Astrocyte (in vitro differentiated cells and primary cell): ENCODE data around the gene AGAP5. TPM values are rescaled to one million over a fixed set of nuclear protein-coding genes. Genes with fewer than 3 reads are reported as not detected.
"Not testable (repeated sequence)": the region's sequence is repeated elsewhere in the genome, so short reads cannot be mapped to it uniquely, and the experiment has no call there.

Experiments
- DNase-seq: peaks from one replicate; pipeline ENCODE4 v3.0.0-alpha.2; 2010; ENCODE audit warnings: low read depth
- FAIRE-seq: peaks from 2 replicates; lab custom pipeline; 2011; peaks lifted over from hg19 to GRCh38; lab: Jason Lieb, UNC
- H2AFZ ChIP-seq: 2 replicates; pipeline ENCODE4 v1.6.0; 2012; ENCODE audit warnings: low read depth, low read length, inconsistent platforms
- H3K27ac ChIP-seq: 2 replicates; pipeline ENCODE4 v1.5.1; 2011; ENCODE audit warnings: low read depth, low read length, inconsistent platforms
- H3K27me3 ChIP-seq: 2 replicates; pipeline ENCODE4 v1.6.0; 2011; ENCODE audit warnings: low read length, inconsistent platforms; ENCODE audit not compliant: insufficient read depth
- H3K36me3 ChIP-seq: 2 replicates; pipeline ENCODE4 v1.5.1; 2011; ENCODE audit warnings: low read length, inconsistent platforms; ENCODE audit not compliant: insufficient read depth
- H3K4me1 ChIP-seq: 2 replicates; pipeline ENCODE4 v1.5.1; 2011; ENCODE audit warnings: low read length, inconsistent platforms; ENCODE audit not compliant: insufficient read depth
- H3K4me2 ChIP-seq: 2 replicates; pipeline ENCODE4 v1.6.0; 2012; ENCODE audit warnings: low read length, inconsistent platforms
- H3K4me3 ChIP-seq: 2 replicates; pipeline ENCODE4 v1.5.1; 2011; ENCODE audit warnings: low read depth, mild to moderate bottlenecking, low read length, inconsistent platforms; ENCODE audit not compliant: insufficient read depth
- H3K79me2 ChIP-seq: 2 replicates; pipeline ENCODE4 v1.6.0; 2012; ENCODE audit warnings: mild to moderate bottlenecking, low read length, inconsistent platforms; ENCODE audit not compliant: insufficient read depth
- H3K9ac ChIP-seq: 2 replicates; pipeline ENCODE4 v1.6.0; 2012; ENCODE audit warnings: mild to moderate bottlenecking, low read length, inconsistent platforms
- H3K9me3 ChIP-seq: 2 replicates; pipeline ENCODE4 v1.5.1; 2012; ENCODE audit warnings: low read depth, mild to moderate bottlenecking, low read length, inconsistent platforms; ENCODE audit not compliant: insufficient read depth
- H4K20me1 ChIP-seq: 2 replicates; pipeline ENCODE4 v1.6.0; 2012; ENCODE audit warnings: low read length, inconsistent platforms; ENCODE audit not compliant: insufficient read depth
- H3K27ac Mint-ChIP-seq: one replicate; pipeline ENCODE4 v1.8.0; 2021; ENCODE audit warnings: mild to moderate bottlenecking, mixed read lengths; ENCODE audit not compliant: unreplicated experiment
- H3K27me3 Mint-ChIP-seq: one replicate; pipeline ENCODE4 v1.8.0; 2021; ENCODE audit warnings: low read depth, mixed read lengths; ENCODE audit not compliant: unreplicated experiment
- H3K36me3 Mint-ChIP-seq: one replicate; pipeline ENCODE4 v1.8.0; 2021; ENCODE audit warnings: low read depth, mixed read lengths; ENCODE audit not compliant: unreplicated experiment
- H3K4me1 Mint-ChIP-seq: one replicate; pipeline ENCODE4 v1.8.0; 2021; ENCODE audit warnings: low read depth, mixed read lengths; ENCODE audit not compliant: unreplicated experiment
- H3K4me3 Mint-ChIP-seq: one replicate; pipeline ENCODE4 v1.8.0; 2021; ENCODE audit warnings: mild to moderate bottlenecking, moderate library complexity, mixed read lengths; ENCODE audit not compliant: unreplicated experiment
- H3K9me3 Mint-ChIP-seq: one replicate; pipeline ENCODE4 v1.8.0; 2021; ENCODE audit warnings: mild to moderate bottlenecking, mixed read lengths; ENCODE audit not compliant: unreplicated experiment
- total RNA-seq: library from RNA; stranded (reverse); gene quantifications from 2 replicates; pipeline ENCODE4 v1.2.1, GENCODE V29; 2021

The AGAP5 gene
- total RNA-seq, 1 donor from 2014 or later = 5.1 TPM

GRCh38 chr10:73674546-73674945, 23.4 kb downstream of the AGAP5 start:
- not testable (repeated sequence) for H3K9ac ChIP-seq, H3K27me3 ChIP-seq, H3K9me3 Mint-ChIP-seq, DNase-seq, FAIRE-seq, H3K27me3 Mint-ChIP-seq, H4K20me1 ChIP-seq, H3K27ac Mint-ChIP-seq, H3K4me1 Mint-ChIP-seq, H3K4me1 ChIP-seq, H3K4me2 ChIP-seq, H3K27ac ChIP-seq, H3K4me3 ChIP-seq, H2AFZ ChIP-seq, H3K9me3 ChIP-seq, H3K79me2 ChIP-seq, H3K36me3 Mint-ChIP-seq, H3K4me3 Mint-ChIP-seq, H3K36me3 ChIP-seq

DNA sequence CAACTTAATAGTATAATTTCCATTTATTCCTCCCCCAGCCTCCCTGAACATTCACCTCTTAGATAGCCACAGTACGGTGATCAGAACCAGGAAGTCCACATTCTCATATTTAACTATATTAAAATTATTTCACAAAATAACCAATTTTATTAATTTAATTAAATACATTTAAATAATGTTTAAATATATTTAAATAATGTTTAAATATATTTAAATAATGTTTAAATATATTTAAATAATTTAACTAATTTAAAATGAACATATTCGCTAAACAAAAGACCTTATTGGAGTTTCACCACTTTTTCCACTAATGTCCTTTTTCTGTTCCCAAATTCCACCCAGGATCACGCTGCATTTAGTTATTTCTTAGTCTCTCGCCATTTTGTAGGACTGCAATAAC, 29.5 kb downstream of the AGAP5 start:
- H4K20me1 ChIP-seq, H3K27me3 Mint-ChIP-seq, H3K36me3 ChIP-seq, H3K27ac Mint-ChIP-seq, H3K4me1 Mint-ChIP-seq, H3K4me2 ChIP-seq, H3K9me3 ChIP-seq, H3K79me2 ChIP-seq, H3K4me3 ChIP-seq, DNase-seq, H3K9ac ChIP-seq, H3K9me3 Mint-ChIP-seq, H3K27ac ChIP-seq, H3K4me3 Mint-ChIP-seq, H2AFZ ChIP-seq, H3K27me3 ChIP-seq, FAIRE-seq, H3K36me3 Mint-ChIP-seq, H3K4me1 ChIP-seq: not testable (repeated sequence)

DNA sequence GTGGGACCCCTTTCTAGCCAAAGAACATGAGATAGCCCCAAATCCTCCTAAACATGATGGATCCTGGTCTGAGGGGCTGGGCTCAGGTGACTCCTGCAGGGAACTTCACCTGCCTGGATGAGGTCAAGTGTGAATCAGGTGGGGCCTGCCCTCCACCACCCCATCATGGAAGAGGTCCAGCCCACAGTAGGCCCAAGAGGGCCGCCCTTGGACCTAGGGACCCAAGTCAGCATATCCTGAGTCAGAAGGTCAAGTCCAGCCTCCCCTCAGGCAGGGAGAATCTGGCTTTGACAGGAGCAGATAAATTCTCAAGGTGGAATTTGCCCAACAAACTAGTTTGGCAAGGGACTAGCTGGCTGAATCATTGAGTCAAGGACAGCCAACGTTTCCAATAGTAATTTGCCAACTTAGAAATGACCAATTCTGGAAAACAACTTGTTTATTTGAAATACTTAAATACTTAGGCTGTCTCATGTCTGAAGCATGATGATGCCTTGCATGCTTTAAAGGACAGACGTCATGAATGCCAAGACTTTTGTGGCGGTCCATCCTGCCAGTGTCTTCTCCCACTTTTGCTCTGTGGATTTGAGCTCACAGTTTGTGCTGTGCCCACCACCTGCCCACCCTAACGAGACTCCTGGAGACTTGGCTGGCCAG, 31.6 kb downstream of the AGAP5 start:
- not testable (repeated sequence) for H3K27me3 Mint-ChIP-seq, H3K79me2 ChIP-seq, H3K4me3 Mint-ChIP-seq, H4K20me1 ChIP-seq, H3K36me3 Mint-ChIP-seq, FAIRE-seq, H3K27ac Mint-ChIP-seq, H3K27ac ChIP-seq, H3K9me3 ChIP-seq, H3K9me3 Mint-ChIP-seq, H3K4me1 ChIP-seq, H3K36me3 ChIP-seq, H3K4me3 ChIP-seq, H3K27me3 ChIP-seq, H3K4me2 ChIP-seq, H2AFZ ChIP-seq, H3K9ac ChIP-seq
- DNase-seq = peak; percentile 35
- peaks cover 16% of the 10 kb centered on the region for H3K4me1 Mint-ChIP-seq

DNA sequence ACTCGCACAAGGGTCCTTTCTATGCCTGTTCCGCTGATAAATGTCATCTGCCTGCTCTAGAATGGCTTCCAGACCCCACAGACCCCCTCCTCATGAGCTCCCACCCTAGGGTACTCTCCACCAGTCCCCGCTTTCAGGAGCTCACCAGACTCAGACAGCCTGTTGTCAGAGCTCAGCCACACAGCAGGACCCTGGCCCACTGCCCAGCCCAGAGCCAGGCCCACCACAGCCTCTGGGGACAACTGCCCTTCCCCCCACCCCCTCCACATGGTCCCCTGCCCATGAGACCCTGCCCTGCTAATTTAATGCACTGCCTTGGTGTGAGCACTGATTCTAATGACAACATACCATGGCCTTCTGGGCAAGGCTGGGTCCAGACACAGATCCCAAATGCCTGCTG, 32.3 kb downstream of the AGAP5 start:
- not testable (repeated sequence) for H3K79me2 ChIP-seq, H2AFZ ChIP-seq, H3K4me3 Mint-ChIP-seq, DNase-seq, H3K4me3 ChIP-seq, H4K20me1 ChIP-seq, H3K36me3 ChIP-seq, H3K27me3 Mint-ChIP-seq, H3K9me3 ChIP-seq, H3K4me2 ChIP-seq, H3K27ac Mint-ChIP-seq, H3K4me1 ChIP-seq, H3K9ac ChIP-seq, H3K9me3 Mint-ChIP-seq, FAIRE-seq, H3K27me3 ChIP-seq, H3K27ac ChIP-seq, H3K36me3 Mint-ChIP-seq
- peaks cover 22% of the 10 kb centered on the region for H3K4me1 Mint-ChIP-seq

- not testable (repeated sequence) for H3K4me3 Mint-ChIP-seq, H3K4me2 ChIP-seq, H3K4me1 ChIP-seq, H3K9me3 Mint-ChIP-seq, H3K27ac Mint-ChIP-seq, H3K9me3 ChIP-seq, H2AFZ ChIP-seq, H3K27me3 Mint-ChIP-seq, H3K27me3 ChIP-seq, H4K20me1 ChIP-seq, H3K4me3 ChIP-seq, DNase-seq, H3K79me2 ChIP-seq, H3K36me3 ChIP-seq, H3K36me3 Mint-ChIP-seq, H3K9ac ChIP-seq, FAIRE-seq, H3K27ac ChIP-seq
- peaks cover 26% of the 10 kb centered on the region for H3K4me1 Mint-ChIP-seq
Observed at GRCh38 chr10:73664156-73665040, 33.5 kb downstream of the AGAP5 start.

DNA sequence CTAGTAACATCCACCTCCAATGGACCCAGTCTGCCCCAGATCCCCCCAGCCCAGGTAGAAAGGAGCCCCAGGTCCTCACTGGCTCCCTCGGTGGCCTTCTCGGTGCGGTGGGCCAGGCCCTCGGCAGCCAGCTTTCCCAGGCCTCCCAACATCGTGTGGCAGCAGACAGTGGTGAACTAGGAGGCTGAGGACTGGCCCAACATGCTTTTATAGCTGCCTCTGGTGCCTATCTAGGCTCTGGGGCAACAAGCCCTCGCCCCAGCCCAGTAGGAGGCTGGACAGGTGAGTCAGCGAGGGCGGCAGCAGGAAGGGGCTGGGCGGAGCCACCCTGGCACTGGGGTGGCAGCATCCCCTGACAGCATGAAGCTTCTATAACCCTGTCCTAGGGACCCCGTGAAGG, 34.3 kb downstream of the AGAP5 start:
- H3K4me1 Mint-ChIP-seq = peaks cover 24% of the 10 kb centered on the region
- H2AFZ ChIP-seq, H3K4me2 ChIP-seq, H3K27me3 ChIP-seq, H3K27me3 Mint-ChIP-seq, H3K9me3 ChIP-seq, DNase-seq, H3K36me3 Mint-ChIP-seq, H3K27ac Mint-ChIP-seq, H3K4me3 ChIP-seq, H3K36me3 ChIP-seq, FAIRE-seq, H3K79me2 ChIP-seq, H3K27ac ChIP-seq, H4K20me1 ChIP-seq, H3K4me3 Mint-ChIP-seq, H3K9ac ChIP-seq, H3K4me1 ChIP-seq, H3K9me3 Mint-ChIP-seq: not testable (repeated sequence)
